ENCODE data around the gene HADHB.

Gene HADHB

GRCh38 chr2:26243470-26244308, 1.1 kb upstream of the HADHB start:
- TF ChIP-seq FOXM1 (IDR thresholded peaks at IDR 0.05; ENCODE audit: borderline replicate concordance, low read depth) (no peak), ZBTB7A (IDR thresholded peaks at IDR 0.05; ENCODE audit: low read depth) (no peak), YY1 (IDR thresholded peaks at IDR 0.05; ENCODE audit: low read depth) (no peak), TAF1 (IDR thresholded peaks at IDR 0.05; ENCODE audit: low read depth) (no peak), RAD21 (IDR thresholded peaks at IDR 0.05; ENCODE audit: low read depth) (no peak), USF1 (IDR thresholded peaks at IDR 0.05) (no peak), NFIC (IDR thresholded peaks at IDR 0.05) (no peak)

- TF ChIP-seq TCF12 (IDR thresholded peaks at IDR 0.05; ENCODE audit: low read depth) = no peak
- no peak for TF ChIP-seq REST (IDR thresholded peaks at IDR 0.05; ENCODE audit: low read depth)
- TF ChIP-seq USF1 (IDR thresholded peaks at IDR 0.05) = peak; percentile 80
- TF ChIP-seq EP300 (IDR thresholded peaks at IDR 0.05; ENCODE audit: borderline replicate concordance) = no peak
- no peak for TF ChIP-seq FOXM1 (IDR thresholded peaks at IDR 0.05; ENCODE audit: borderline replicate concordance, low read depth)
- peak; percentile 89 for TF ChIP-seq EGR1 (IDR thresholded peaks at IDR 0.05)
Observed at GRCh38 chr2:26245231-26245732, 543 bp downstream of the HADHB start.

- no peak for TF ChIP-seq TEAD4 (IDR thresholded peaks at IDR 0.05)
- no peak for TF ChIP-seq ZBTB7A (IDR thresholded peaks at IDR 0.05; ENCODE audit: low read depth)
- TF ChIP-seq FOXM1 (IDR thresholded peaks at IDR 0.05; ENCODE audit: borderline replicate concordance, low read depth) = no peak
- TF ChIP-seq EGR1 (IDR thresholded peaks at IDR 0.05) = no peak
- TF ChIP-seq RAD21 (IDR thresholded peaks at IDR 0.05; ENCODE audit: low read depth) = no peak
- TF ChIP-seq YY1 (IDR thresholded peaks at IDR 0.05; ENCODE audit: low read depth) = no peak
- no peak for TF ChIP-seq EP300 (IDR thresholded peaks at IDR 0.05; ENCODE audit: borderline replicate concordance)
- TF ChIP-seq CREB1 (IDR thresholded peaks at IDR 0.05; ENCODE audit: low read depth) = no peak
- TF ChIP-seq NFIC (IDR thresholded peaks at IDR 0.05) = no peak
- no peak for TF ChIP-seq MAX (IDR thresholded peaks at IDR 0.05)
- TF ChIP-seq USF1 (IDR thresholded peaks at IDR 0.05) = no peak
- no peak for TF ChIP-seq CEBPB (IDR thresholded peaks at IDR 0.05)
- no peak for TF ChIP-seq TAF1 (IDR thresholded peaks at IDR 0.05; ENCODE audit: low read depth)
- TF ChIP-seq REST (IDR thresholded peaks at IDR 0.05; ENCODE audit: low read depth) = no peak
- TF ChIP-seq TCF12 (IDR thresholded peaks at IDR 0.05; ENCODE audit: low read depth) = no peak
Observed at GRCh38 chr2:26245810-26246209, 1.1 kb downstream of the HADHB start.

- TF ChIP-seq CEBPB (IDR thresholded peaks at IDR 0.05) = no peak
Observed at GRCh38 chr2:26246818-26247217, 2.1 kb downstream of the HADHB start.

- TF ChIP-seq TCF12 (IDR thresholded peaks at IDR 0.05; ENCODE audit: low read depth) (no peak), CREB1 (IDR thresholded peaks at IDR 0.05; ENCODE audit: low read depth) (no peak), TAF1 (IDR thresholded peaks at IDR 0.05; ENCODE audit: low read depth) (no peak)
Observed at GRCh38 chr2:26249625-26250024, 4.9 kb downstream of the HADHB start.

- TF ChIP-seq TAF1 (IDR thresholded peaks at IDR 0.05; ENCODE audit: low read depth) (no peak), USF1 (IDR thresholded peaks at IDR 0.05) (no peak), ZBTB7A (IDR thresholded peaks at IDR 0.05; ENCODE audit: low read depth) (no peak), NFIC (IDR thresholded peaks at IDR 0.05) (no peak), REST (IDR thresholded peaks at IDR 0.05; ENCODE audit: low read depth) (no peak), EP300 (IDR thresholded peaks at IDR 0.05; ENCODE audit: borderline replicate concordance) (no peak), MAX (IDR thresholded peaks at IDR 0.05) (no peak), TCF12 (IDR thresholded peaks at IDR 0.05; ENCODE audit: low read depth) (no peak)
Observed at GRCh38 chr2:26251893-26252292, 7.2 kb downstream of the HADHB start.
